T-helper 9 cell (primary cell): ENCODE data around the gene LAMA2.

Source experiments
- DNase-seq: peaks from one replicate; pipeline ENCODE4 v3.0.0-alpha.2; 2020

LAMA2 gene

GRCh38 chr6:129546702-129547101, 663.8 kb downstream of the LAMA2 start:
- DNase-seq, result no peak

- DNase-seq, result no peak
Measured at GRCh38 chr6:129551486-129551885, 668.5 kb downstream of the LAMA2 start.

GRCh38 chr6:129552413-129552812, 669.5 kb downstream of the LAMA2 start:
- DNase-seq, result no peak

DNA sequence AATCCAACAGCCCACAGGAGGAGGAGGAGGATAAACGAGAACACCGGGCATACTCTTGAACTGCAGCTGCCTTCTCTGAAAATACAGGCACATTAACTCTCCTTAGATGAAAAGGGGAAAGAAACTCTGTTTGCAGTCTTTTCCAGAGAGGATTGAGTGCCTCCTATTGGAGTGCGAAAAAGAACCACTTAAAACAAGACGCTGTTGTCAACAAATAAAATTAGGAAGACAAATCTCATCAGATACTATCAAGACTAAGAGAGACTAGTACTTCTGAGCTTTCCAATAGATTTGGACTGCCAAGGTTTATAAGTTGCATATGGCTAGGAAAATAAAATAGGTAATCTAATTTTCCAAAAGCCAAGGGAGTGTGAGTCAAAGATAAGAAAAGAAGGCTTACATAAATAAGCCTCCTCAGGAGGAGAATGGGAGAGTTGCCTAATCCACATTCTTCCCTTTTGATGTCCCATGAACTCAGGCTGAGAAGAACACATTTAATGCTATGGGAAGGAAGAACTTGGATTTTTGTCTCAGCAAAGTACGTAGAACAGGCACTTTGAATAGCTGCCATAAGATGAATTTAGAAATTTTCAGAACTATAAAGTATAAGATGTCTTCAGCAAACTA, 672.4 kb downstream of the LAMA2 start:
- DNase-seq, result no peak

GRCh38 chr6:129558248-129558647, 675.3 kb downstream of the LAMA2 start:
- no peak for DNase-seq

DNA sequence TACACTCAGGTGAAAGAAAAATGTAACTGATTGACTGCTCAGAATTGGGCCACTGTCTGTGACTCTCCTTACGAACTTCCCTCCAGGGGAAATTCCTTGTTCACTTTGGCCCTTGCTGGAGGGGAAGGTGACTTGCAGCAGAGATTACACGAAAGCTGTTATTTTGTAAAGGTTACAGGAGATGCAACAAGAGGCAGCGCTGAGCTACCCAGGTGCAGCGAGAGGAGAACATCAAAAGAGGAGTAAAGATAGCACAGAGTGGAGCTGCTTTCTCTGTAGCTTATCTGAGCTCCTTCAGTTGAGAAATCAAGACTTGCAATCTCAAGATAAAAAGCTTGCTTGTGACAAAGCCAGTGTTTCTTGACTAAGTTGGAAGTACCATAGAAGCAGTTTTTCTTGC, 682.4 kb downstream of the LAMA2 start:
- DNase-seq, result no peak

GRCh38 chr6:129565811-129566210, 682.9 kb downstream of the LAMA2 start:
- no peak for DNase-seq
